GM19397 (cell line): ENCODE results near the gene FUZ.

Experiments
- ATAC-seq: cut with Tn5 transposase; IDR thresholded peaks from one replicate; pipeline ENCODE4 v1.9.1; 2021; ENCODE audit warnings: mild to moderate bottlenecking, moderate library complexity; ENCODE audit not compliant: unreplicated experiment

Gene FUZ

DNA sequence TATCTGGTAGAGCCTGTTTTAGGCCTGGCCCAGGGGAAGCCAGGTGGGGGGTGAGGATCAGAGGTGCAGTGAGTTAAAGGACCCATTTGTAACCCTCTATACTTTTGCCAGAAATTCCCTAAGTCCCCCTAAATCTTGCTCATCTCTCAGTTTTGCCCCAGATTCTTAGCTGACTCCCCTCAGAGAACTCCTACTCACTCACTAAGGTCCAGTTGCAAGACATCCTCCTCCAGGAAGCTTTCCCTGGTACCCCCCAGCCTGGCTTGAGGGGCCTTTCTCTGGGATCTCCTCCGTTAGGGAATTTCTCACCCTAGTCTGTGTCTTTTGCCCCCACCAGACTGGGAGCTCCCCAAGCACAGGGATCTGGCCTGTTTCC is 51.9 kb downstream of the FUZ start:
- ATAC-seq, result no peak

DNA sequence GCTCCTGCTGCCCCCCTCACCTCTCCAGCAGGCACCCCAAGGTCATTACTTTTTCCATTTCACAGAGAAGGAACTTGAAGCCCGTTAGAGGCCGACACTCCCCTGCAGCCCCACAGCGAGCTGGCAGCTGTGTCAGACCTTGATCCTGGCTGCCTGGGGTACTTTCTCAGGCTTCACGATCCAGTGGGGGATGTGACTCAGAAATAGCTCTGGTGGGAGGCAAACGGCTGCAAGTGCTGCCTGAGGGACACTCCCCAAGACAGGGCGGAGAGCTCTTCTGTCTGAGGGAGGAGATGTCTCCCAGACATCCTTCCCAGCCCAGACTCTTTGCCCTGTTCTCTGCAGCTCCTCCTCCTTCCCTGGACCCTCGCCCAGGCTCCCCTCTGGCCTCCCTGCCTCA is 54.8 kb downstream of the FUZ start:
- no peak for ATAC-seq
